Activated CD8-positive, alpha-beta memory T cell treated with anti-CD3 and anti-CD28 coated beads, Interleukin-2, amount 10 ng/mL, durations not matched to agents 7 days and 5 days (primary cell): ENCODE measurements around the gene MRPL24. TPM values are rescaled to one million over a fixed set of nuclear protein-coding genes. Genes with fewer than 3 reads are reported as not detected.
"Not testable (repeated sequence)": the region's sequence is repeated elsewhere in the genome, so short reads cannot be mapped to it uniquely, and the experiment has no call there.

Experiments
- ATAC-seq: fragments of 150-1000 bp; cut with Tn5 transposase; one replicate; pipeline ENCODE4 v1.10.0; 2021; ENCODE audit warnings: moderate library complexity
- CTCF ChIA-PET: fragments of 350-600 bp; sonication (Branson Sonifier 250); formaldehyde crosslinking; loops from one replicate; lab custom pipeline; 2021; ENCODE audit warnings: antibody characterized with exemption; lab: Charles Lee
- DNase-seq: peaks from one replicate; pipeline ENCODE4 v3.0.0-alpha.2; 2020
- H3K27ac Mint-ChIP-seq: one replicate; pipeline ENCODE4 v1.8.0; 2021; ENCODE audit warnings: mild to moderate bottlenecking, mixed read lengths
- H3K27me3 Mint-ChIP-seq: one replicate; pipeline ENCODE4 v1.8.0; 2021; ENCODE audit warnings: mixed read lengths
- H3K36me3 Mint-ChIP-seq: one replicate; pipeline ENCODE4 v1.8.0; 2021; ENCODE audit warnings: mild to moderate bottlenecking, mixed read lengths
- H3K4me1 Mint-ChIP-seq: one replicate; pipeline ENCODE4 v1.8.0; 2021; ENCODE audit warnings: mixed read lengths
- H3K4me3 Mint-ChIP-seq: one replicate; pipeline ENCODE4 v1.8.0; 2021; ENCODE audit warnings: mild to moderate bottlenecking, moderate library complexity, mixed read lengths
- H3K9me3 Mint-ChIP-seq: one replicate; pipeline ENCODE4 v1.8.0; 2022; ENCODE audit warnings: low read depth, mixed read lengths
- total RNA-seq, 2 experiments: library from RNA; stranded (reverse); gene quantifications; one replicate each; pipeline ENCODE4 v1.2.3, GENCODE V29; 2021

The MRPL24 gene
- total RNA-seq, 2 experiments from 2014 or later = 60.4 to 80.0 TPM

DNA sequence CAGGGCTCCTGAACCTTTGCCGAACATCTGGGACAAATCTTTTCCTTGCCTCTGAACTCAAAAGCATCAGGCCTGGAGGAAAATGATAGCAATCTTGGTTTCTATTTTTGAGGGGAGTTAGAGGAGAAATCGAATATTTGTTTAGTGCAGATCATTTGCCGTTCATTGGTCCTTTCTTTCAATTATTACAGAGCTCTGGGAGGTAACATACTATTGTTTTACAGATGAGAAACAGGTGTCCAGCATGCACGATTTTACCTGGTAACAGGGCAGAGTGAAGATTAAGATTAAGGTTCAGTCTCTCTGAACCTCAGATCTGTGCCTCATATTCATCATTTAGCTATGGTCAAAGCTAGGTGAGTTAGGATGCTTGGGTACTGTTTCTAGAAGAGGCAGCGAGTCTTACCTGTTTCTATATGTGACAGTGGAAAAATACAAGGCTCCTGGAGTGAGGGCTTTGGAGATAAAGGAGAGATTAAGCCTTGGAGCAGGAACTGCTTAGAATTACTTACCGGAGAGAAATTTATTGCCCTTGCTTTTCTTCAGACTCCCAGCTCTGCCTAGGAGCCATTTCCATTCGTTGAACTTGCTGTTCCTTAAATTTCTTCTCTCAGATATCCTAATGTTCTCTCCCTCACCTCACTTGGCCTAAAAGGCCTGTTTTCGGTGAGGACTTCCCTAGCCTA, 27.9 kb upstream of the MRPL24 start:
- Mint-ChIP-seq H3K27ac (no peak overlapping the region), H3K4me1 (peaks cover 55% of the 10 kb centered on the region), H3K9me3 (no peaks in the 10 kb centered on the region), H3K4me3 (no peak overlapping the region), H3K36me3 (peaks cover 29% of the 10 kb centered on the region), H3K27me3 (no peaks in the 10 kb centered on the region)
- DNase-seq = no peak
- ATAC-seq = no peak
- CTCF ChIA-PET = interaction anchor here (0.8 to 8.6 kb wide), 11 partner anchors 13 to 91 kb away, joined by 3 to 116 read pairs (median 4); partner anchors contain the start of genes HDGF, ISG20L2, METTL25B and NTRK1

DNA sequence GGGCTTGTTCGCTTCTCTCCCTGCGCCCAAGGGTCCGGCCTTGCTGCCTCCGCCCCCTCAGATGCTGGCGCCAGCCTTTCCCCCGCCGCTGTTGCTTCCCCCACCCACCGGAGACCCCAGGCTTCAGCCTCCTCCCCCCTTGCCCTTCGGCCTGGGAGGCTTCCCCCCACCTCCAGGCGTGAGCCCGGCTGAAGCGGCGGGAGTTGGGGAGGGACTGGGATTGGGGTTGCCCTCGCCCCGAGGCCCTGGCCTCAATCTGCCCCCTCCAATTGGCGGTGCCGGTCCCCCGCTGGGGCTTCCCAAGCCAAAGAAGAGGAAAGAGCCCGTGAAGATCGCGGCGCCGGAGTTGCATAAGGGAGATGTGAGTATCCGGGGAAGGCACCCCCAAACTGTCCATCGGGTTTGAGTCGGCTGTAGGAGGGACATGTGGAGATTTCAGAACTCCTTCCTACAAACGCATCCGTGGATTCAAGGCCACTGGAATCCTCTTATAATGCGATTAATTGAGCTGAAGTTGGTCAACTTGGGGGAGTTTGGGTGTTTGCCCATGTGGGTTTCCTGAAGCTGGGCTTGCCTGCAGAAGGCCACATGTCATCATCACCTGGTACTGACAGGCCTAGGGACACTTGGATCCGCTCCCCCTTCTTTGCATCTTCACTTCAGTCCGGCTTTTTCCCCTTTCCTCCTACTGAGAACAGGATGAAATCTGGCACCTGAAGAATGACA, 27.2 kb upstream of the MRPL24 start:
- no peaks in the 10 kb centered on the region for H3K9me3 Mint-ChIP-seq
- no peak overlapping the region for H3K4me3 Mint-ChIP-seq
- peaks cover 25% of the 10 kb centered on the region for H3K36me3 Mint-ChIP-seq
- peak; percentile 17 for ATAC-seq
- DNase-seq = peak; percentile 60
- no peak overlapping the region for H3K27ac Mint-ChIP-seq
- H3K27me3 Mint-ChIP-seq = no peaks in the 10 kb centered on the region
- CTCF ChIA-PET = interaction anchor here (0.8 to 8.6 kb wide), 15 partner anchors 13 to 118 kb away, joined by 3 to 116 read pairs (median 4); partner anchors contain the start of genes HDGF, ISG20L2, METTL25B and MRPL24
- peaks cover 48% of the 10 kb centered on the region for H3K4me1 Mint-ChIP-seq

DNA sequence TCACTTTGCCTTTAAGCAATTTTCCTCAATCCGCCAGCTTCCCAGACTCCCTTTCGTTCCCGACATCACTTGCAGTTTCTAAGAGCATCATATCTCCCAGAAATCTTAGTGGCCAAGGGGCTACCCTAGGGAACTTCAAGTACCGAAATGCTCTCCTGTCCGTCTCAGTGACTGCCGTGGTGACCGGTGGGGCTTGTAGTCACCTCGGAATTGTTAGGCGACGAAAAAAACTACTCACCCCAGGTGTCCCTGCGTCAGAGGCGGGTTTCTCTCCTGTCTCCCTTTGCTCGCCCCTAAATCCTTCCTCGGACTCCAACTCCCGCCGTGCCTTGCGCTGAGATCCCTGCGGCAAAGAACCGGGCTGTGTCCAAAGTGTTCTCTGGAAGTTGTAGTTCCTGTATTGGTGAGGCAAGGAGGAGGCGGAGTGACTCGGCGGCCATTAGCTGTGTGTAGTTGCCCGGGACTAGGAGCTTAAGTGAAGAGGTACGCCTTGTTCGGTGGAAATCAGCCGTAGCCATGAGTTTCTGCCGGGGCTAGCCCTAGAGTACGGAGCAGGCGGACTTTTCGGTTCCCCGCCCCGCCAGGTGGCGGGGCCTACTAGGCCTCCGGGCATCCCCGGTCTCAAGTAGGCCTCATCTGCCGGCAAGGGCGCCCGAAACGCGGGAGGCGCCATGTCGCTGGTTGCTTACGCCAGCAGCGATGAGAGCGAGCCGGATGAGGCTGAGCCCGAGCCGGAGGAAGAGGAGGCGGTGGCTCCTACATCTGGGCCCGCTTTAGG, 26.4 kb upstream of the MRPL24 start, which contains the start of gene PRCC:
Gene PRCC, plus strand, starts transcription at position 435 of the 778 bp plus-strand sequence. Its CDS starts 237 bp downstream, at position 672.
- Mint-ChIP-seq H3K4me1 (peaks cover 41% of the 10 kb centered on the region), H3K4me3 (no peak within 1 kb of the TSS), H3K9me3 (no peaks in the 10 kb centered on the region), H3K36me3 (peaks cover 21% of the 10 kb centered on the region), H3K27ac (no peak within 1 kb of the TSS), H3K27me3 (no peaks in the 10 kb centered on the region)
- ATAC-seq (peak; percentile 95), DNase-seq (peak; percentile 100)
- CTCF ChIA-PET = interaction anchor here (0.8 to 8.6 kb wide), 10 partner anchors 11 to 119 kb away, joined by 3 to 116 read pairs (median 6); partner anchors contain the start of genes HDGF, ISG20L2, METTL25B and MRPL24

DNA sequence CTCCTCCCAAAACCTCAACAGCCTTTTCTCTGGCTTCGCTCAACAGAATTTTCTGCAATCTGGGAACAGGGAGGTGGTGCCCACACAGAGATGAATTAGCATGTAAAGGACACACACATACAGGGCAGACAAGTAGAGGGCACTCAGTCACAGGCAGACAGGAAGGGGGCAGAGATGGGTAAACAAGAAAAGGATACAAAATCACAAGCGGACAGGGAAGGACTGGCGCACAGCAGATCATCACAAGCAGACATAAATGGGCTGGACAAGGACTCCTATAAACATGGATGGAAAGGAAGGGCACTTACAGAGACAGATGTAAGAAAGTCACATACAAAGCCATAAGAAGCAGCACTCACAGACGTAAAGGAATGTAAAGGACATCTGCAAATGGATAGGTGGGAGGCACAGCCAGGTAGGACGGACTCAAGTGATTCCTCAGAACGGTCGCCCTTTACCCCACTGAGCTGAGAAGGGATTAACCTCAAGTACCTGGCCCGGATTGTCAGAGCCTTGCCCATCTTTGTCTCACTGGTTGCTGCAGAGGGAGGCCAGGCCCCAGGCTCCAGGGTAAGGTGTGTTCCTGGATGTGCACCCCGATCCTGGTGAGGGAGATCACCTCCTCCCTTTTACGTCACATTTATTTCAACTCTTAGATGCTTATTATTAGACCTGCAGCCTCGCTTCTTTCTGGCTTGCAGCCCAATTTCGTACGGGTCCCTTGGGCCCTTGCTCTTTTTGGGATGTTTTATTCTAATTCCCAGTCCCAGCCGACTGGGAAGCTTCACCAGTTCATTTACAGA, 25.6 kb upstream of the MRPL24 start:
- CTCF ChIA-PET = interaction anchor here (0.7 to 8.6 kb wide), 10 partner anchors 10 to 120 kb away, joined by 3 to 116 read pairs (median 6); partner anchors contain the start of genes HDGF, ISG20L2, METTL25B and MRPL24
- H3K27me3 Mint-ChIP-seq = no peaks in the 10 kb centered on the region
- no peak overlapping the region for H3K4me3 Mint-ChIP-seq
- H3K36me3 Mint-ChIP-seq = peaks cover 21% of the 10 kb centered on the region
- ATAC-seq = peak; percentile 3
- DNase-seq = no peak
- no peak overlapping the region for H3K27ac Mint-ChIP-seq
- no peaks in the 10 kb centered on the region for H3K9me3 Mint-ChIP-seq
- H3K4me1 Mint-ChIP-seq = peaks cover 37% of the 10 kb centered on the region

DNA sequence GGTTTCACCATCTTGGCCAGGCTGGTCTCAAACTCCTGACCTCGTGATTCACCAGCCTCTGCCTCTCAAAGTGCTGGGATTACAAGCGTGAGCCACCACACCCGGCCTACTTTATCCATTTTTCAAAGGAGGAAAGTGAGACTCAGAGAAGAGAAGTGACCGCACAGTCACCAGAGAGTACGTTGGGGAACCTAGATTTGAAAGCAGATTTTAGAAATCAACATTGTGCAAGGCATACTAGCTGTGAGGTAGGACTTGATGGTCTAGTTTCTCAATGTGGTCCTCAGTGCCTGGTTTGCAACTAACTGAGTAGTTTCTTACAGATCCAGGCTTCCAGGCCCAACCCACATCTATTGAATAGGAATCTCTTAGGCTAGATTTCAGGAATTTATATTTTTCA, 24.8 kb upstream of the MRPL24 start:
- Mint-ChIP-seq H3K27me3 (no peaks in the 10 kb centered on the region), H3K36me3 (peaks cover 13% of the 10 kb centered on the region), H3K4me3 (no peak overlapping the region), H3K27ac (no peak overlapping the region), H3K9me3 (no peaks in the 10 kb centered on the region), H3K4me1 (peaks cover 30% of the 10 kb centered on the region)
- ATAC-seq (no peak), DNase-seq (no peak)
- CTCF ChIA-PET = interaction anchor here (3.6 to 8.6 kb wide), 3 partner anchors 14 to 94 kb away, joined by 24 to 116 read pairs (median 28); partner anchors contain the start of genes HDGF, ISG20L2, METTL25B and NTRK1

DNA sequence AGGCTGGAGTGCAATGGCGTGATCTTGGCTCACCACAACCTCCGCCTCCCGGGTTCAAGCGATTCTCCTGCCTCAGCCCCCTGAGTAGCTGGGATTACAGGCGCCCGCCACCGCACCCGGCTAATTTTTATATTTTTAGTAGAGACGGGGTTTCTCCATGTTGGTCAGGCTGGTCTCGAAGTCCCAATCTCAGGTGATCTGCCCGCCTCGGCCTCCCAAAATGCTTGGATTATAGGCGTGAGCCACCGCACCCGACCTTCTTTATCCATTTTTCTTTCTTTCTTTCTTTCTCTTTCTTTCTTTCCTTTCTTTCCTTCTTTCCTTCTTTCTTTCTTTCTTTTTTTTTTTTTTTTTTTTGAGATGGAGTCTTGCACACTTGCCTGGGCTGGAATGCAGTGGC, 24.2 kb upstream of the MRPL24 start:
- H3K27me3 Mint-ChIP-seq = not testable (repeated sequence)

DNA sequence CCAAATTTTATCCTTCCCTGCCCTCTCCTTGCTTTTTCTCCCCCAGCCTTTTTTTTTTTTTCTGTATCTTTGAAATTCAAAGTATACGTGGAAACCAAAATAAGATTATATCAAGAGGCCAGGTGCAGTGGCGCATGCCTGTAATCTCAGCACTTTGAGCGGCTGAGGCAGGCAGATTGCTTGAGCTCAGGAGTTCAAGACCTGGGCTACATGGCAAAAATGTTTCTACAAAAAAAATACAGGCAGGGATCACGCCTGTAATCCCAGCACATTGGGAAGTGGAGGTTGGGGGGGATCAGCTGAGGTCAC, 19.9 kb upstream of the MRPL24 start:
- CTCF ChIA-PET = interaction anchor here (0.6 to 1.4 kb wide), 3 partner anchors 35 to 314 kb away, joined by 3 read pairs; partner anchors contain the start of gene SH2D2A
- no peaks in the 10 kb centered on the region for H3K36me3 Mint-ChIP-seq

More for the DNA sequence above, 24.2 kb upstream of the MRPL24 start:
- not testable (repeated sequence) for H3K9me3 Mint-ChIP-seq, H3K27ac Mint-ChIP-seq, H3K4me3 Mint-ChIP-seq, H3K36me3 Mint-ChIP-seq, ATAC-seq, DNase-seq
- H3K4me1 Mint-ChIP-seq = peaks cover 24% of the 10 kb centered on the region
- CTCF ChIA-PET = interaction anchor here (0.7 to 8.6 kb wide), 2 partner anchors 28 to 37 kb away, joined by 4 to 116 read pairs; partner anchors contain the start of genes ISG20L2 and METTL25B

DNA sequence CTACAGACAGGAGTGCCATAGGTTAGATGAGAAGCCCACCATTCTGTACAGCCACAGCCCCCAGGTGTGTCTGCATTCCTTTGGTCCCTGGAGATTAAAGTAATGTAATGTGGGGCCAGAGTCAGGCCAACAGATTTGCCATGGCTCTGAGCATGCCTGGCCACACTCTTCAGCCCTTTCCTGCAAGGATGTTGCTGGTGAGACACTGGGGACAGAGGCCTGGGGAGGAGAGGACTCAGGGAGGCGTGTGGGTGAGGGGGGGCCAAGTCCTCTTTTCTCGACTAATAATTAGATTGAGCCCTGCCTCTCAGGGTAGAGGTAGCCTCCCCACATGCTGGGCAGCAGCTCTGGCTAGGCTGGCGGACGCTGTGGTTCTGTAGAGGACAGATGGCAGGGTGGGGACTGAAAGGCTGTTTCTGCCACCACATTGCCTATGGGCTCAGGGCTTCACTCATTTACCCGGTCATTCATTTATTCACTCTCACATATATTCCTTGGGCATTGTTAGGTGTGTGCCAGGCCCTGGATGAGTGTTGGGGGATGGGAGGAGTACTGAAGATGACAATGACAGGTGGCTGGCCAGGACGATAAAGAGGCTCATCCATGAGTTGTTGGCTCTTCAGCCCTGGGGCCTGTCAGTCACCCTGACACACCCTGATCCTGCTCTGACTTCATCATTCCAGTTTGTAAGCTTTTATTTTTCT, 19.4 kb upstream of the MRPL24 start:
- no peaks in the 10 kb centered on the region for H3K9me3 Mint-ChIP-seq
- ATAC-seq = no peak
- no peak overlapping the region for H3K27ac Mint-ChIP-seq
- peaks cover 4% of the 10 kb centered on the region for H3K4me1 Mint-ChIP-seq
- DNase-seq = no peak
- H3K36me3 Mint-ChIP-seq = no peaks in the 10 kb centered on the region
- no peak overlapping the region for H3K4me3 Mint-ChIP-seq
- no peaks in the 10 kb centered on the region for H3K27me3 Mint-ChIP-seq
- CTCF ChIA-PET = interaction anchor here (1.1 to 1.4 kb wide), 2 partner anchors 34 to 56 kb away, joined by 3 read pairs; partner anchors contain the start of gene SH2D2A

More for the DNA sequence above, 19.9 kb upstream of the MRPL24 start:
- DNase-seq (no peak), ATAC-seq (no peak)
- H3K4me1 Mint-ChIP-seq = peaks cover 6% of the 10 kb centered on the region
- no peaks in the 10 kb centered on the region for H3K27me3 Mint-ChIP-seq
- H3K27ac Mint-ChIP-seq = no peak overlapping the region
- no peak overlapping the region for H3K4me3 Mint-ChIP-seq
- no peaks in the 10 kb centered on the region for H3K9me3 Mint-ChIP-seq

DNA sequence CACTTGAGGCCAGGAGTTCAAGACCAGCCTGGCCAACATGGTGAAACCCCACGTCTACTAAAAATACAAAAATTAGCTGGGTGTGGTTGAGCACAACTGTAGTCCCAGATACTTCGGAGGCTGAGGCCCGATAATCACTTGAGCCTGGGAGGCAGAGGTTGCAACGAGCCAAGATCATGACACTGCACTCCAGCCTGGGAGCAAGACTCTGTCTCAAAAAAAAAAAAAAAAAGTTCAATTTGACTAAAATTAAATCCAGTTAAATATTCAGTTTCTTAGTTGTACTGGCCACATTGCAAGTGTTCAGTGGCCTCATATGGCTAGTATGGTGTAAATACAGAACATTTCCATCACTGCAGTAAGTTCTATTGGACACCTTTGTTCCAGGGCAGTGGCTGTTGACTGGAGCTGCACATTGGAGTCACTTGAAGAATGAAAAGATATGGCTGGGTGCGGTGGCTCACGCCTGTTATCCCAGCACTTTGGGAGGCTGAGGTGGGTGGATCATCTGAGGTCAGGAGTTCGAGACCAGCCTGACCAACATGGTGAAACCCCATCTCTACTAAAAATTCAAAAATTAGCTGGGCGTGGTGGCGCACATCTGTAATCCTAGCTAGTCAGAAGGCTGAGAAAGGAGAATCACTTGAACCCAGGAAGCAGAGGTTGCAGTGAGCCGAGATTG, 16.8 kb upstream of the MRPL24 start:
- H3K27me3 Mint-ChIP-seq, H3K36me3 Mint-ChIP-seq, DNase-seq, H3K27ac Mint-ChIP-seq, H3K9me3 Mint-ChIP-seq, ATAC-seq, H3K4me3 Mint-ChIP-seq: not testable (repeated sequence)
- CTCF ChIA-PET = interaction anchor here (1.7 to 2.1 kb wide), 3 partner anchors 9 to 103 kb away, joined by 5 to 8 read pairs (median 5); partner anchors contain the start of genes NTRK1 and PRCC
- peaks cover 14% of the 10 kb centered on the region for H3K4me1 Mint-ChIP-seq

DNA sequence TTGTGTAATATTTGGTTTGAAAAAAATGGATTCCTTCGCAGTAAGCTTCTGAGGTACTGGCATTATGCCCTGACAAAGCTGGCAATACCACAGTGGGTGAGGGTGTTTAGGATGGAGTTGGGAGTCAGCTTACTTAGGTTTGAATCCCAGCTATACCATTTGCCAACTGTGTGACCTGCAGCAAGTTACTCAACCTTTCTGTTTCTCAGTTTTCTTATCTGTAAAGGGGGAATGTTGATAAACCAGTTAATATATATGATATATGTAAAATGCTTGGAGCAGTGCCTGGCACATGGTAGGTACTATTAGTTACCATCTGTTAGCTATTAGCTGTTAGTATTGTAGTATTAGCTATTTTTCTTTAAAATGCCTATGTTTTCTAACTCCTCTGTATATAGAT, 15.5 kb upstream of the MRPL24 start:
- H3K36me3 Mint-ChIP-seq = no peaks in the 10 kb centered on the region
- H3K27me3 Mint-ChIP-seq = no peaks in the 10 kb centered on the region
- H3K4me3 Mint-ChIP-seq = no peak overlapping the region
- H3K9me3 Mint-ChIP-seq = no peaks in the 10 kb centered on the region
- CTCF ChIA-PET = interaction anchor here (0.7 to 2.1 kb wide), 8 partner anchors 9 to 332 kb away, joined by 3 to 17 read pairs (median 4); partner anchors contain the start of genes INSRR, NTRK1 and PRCC
- ATAC-seq (no peak), DNase-seq (no peak)
- H3K4me1 Mint-ChIP-seq = peaks cover 18% of the 10 kb centered on the region
- H3K27ac Mint-ChIP-seq = no peak overlapping the region

DNA sequence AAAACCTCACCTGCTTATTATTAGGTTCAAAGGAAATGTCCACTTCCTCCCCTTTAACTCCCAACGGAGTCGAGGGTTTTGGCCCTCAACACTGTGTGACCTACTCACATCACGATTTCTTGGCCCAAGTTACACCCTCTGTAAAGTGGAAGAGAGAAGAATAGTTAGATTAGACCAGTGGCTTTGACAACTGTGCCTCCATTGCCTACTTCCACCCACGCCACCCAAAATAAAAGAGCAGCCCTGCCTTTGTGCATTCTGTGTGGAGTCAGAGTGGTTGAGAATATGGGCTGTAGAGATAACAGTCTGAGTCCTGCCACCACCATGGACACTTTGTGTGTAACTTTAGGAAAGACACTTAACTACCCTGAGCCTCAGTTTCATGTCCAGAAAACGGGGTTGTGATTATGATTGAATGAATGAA, 14.7 kb upstream of the MRPL24 start:
- no peaks in the 10 kb centered on the region for H3K9me3 Mint-ChIP-seq
- no peak overlapping the region for H3K4me3 Mint-ChIP-seq
- CTCF ChIA-PET = interaction anchor here (1.2 to 2.1 kb wide), 4 partner anchors 13 to 83 kb away, joined by 3 to 17 read pairs (median 6); no protein-coding TSS in a partner anchor
- H3K27me3 Mint-ChIP-seq = no peaks in the 10 kb centered on the region
- DNase-seq = no peak
- peaks cover 18% of the 10 kb centered on the region for H3K4me1 Mint-ChIP-seq
- no peak overlapping the region for H3K27ac Mint-ChIP-seq
- peaks cover 2% of the 10 kb centered on the region for H3K36me3 Mint-ChIP-seq
- no peak for ATAC-seq
